IMR-90 (cell line): ENCODE data around the gene FLNA. TPM values are rescaled to one million over a fixed set of nuclear protein-coding genes. Genes with fewer than 3 reads are reported as not detected.
A peak's percentile ranks its signal among the peaks of the same experiment; 100 is the strongest.

Source experiments
- ATAC-seq: fragments of 200-7000 bp; cut with Tn5 transposase; 2 replicates; pipeline ENCODE4 v1.9.1; 2020; ENCODE audit warnings: low read depth, mild to moderate bottlenecking, moderate library complexity
- BruUV-seq: library from RNA; stranded (reverse); fragments of 400-500 nt; replicated peaks from 2 replicates; lab custom pipeline; 2021; lab: Mats Ljungman, UMichigan
- CTCF ChIA-PET: fragments of 300-600 bp; formaldehyde crosslinking; extraction: SDS; loops from one replicate; lab custom pipeline; 2021; ENCODE audit warnings: antibody characterized with exemption; lab: Yijun Ruan, JAX
- POLR2A ChIA-PET: fragments of 300-600 bp; sonication (Branson Sonifier 250); formaldehyde crosslinking; loops from one replicate; lab custom pipeline; 2022; ENCODE audit warnings: antibody characterized with exemption; ENCODE audit not compliant: unreplicated experiment; lab: Charles Lee
- DNase-seq: peaks from one replicate; pipeline ENCODE4 v3.0.0; 2013
- H2AFZ ChIP-seq: replicated peaks from 2 replicates; pipeline ENCODE3; 2013; ENCODE audit warnings: low read length, mild to moderate bottlenecking; ENCODE audit not compliant: poor library complexity
- H2AK5ac ChIP-seq: 2 replicates; pipeline ENCODE4 v1.6.1; 2013; ENCODE audit warnings: low read depth, low read length, inconsistent platforms
- H2AK9ac ChIP-seq: replicated peaks from 2 replicates; pipeline ENCODE3; 2013; ENCODE audit warnings: mild to moderate bottlenecking, low read depth, low read length, moderate library complexity; ENCODE audit not compliant: poor library complexity
- H2BK120ac ChIP-seq: 2 replicates; pipeline ENCODE4 v1.6.1; 2013; ENCODE audit warnings: low read depth, low read length, inconsistent platforms
- H2BK15ac ChIP-seq: 3 replicates; pipeline ENCODE4 v1.6.1; 2013; ENCODE audit warnings: low read depth, low read length, inconsistent platforms
- H2BK20ac ChIP-seq: 2 replicates; pipeline ENCODE4 v1.6.1; 2013; ENCODE audit warnings: low read depth, mild to moderate bottlenecking, inconsistent platforms, low read length, moderate library complexity
- H2BK5ac ChIP-seq: 2 replicates; pipeline ENCODE4 v1.6.1; 2013; ENCODE audit warnings: mild to moderate bottlenecking, low read depth, low read length, inconsistent platforms; ENCODE audit not compliant: poor library complexity, severe bottlenecking
- H3K14ac ChIP-seq: replicated peaks from 2 replicates; pipeline ENCODE4 v1.6.1; 2013; ENCODE audit warnings: low read depth, low read length, inconsistent platforms
- H3K18ac ChIP-seq: 2 replicates; pipeline ENCODE4 v1.6.1; 2013; ENCODE audit warnings: low read depth, low read length, control low read depth
- H3K23ac ChIP-seq: 2 replicates; pipeline ENCODE4 v1.6.1; 2013; ENCODE audit warnings: low read depth, low read length, inconsistent platforms
- H3K27ac ChIP-seq: 2 replicates; pipeline ENCODE4 v1.5.1; 2013; ENCODE audit warnings: mild to moderate bottlenecking, control low read depth, low read length; ENCODE audit not compliant: insufficient read depth
- H3K27me3 ChIP-seq: 2 replicates; pipeline ENCODE4 v1.6.1; 2013; ENCODE audit warnings: low read length; ENCODE audit not compliant: control insufficient read depth, insufficient read depth
- H3K36me3 ChIP-seq: 2 replicates; pipeline ENCODE4 v1.6.1; 2013; ENCODE audit warnings: low read length, mixed read lengths; ENCODE audit not compliant: control insufficient read depth, insufficient read depth
- H3K4ac ChIP-seq: 2 replicates; pipeline ENCODE4 v1.6.1; 2013; ENCODE audit warnings: low read depth, low read length, inconsistent platforms
- H3K4me1 ChIP-seq: 2 replicates; pipeline ENCODE4 v1.6.1; 2013; ENCODE audit warnings: low read length, mixed read lengths; ENCODE audit not compliant: control insufficient read depth, insufficient read depth
- H3K4me2 ChIP-seq: 2 replicates; pipeline ENCODE4 v1.6.1; 2013; ENCODE audit warnings: low read depth, mild to moderate bottlenecking, control low read depth, low read length, moderate library complexity
- H3K4me3 ChIP-seq: 2 replicates; pipeline ENCODE4 v1.5.1; 2013; ENCODE audit warnings: low read depth, mild to moderate bottlenecking, control low read depth, low read length, moderate library complexity; ENCODE audit not compliant: insufficient read depth
- H3K56ac ChIP-seq: 2 replicates; pipeline ENCODE4 v1.6.1; 2013; ENCODE audit warnings: low read length, inconsistent platforms; ENCODE audit not compliant: insufficient read depth; ENCODE audit errors: extremely low read depth
- H3K79me1 ChIP-seq, 2 experiments: 2 replicates each; pipeline ENCODE4 v1.6.1; 2013; ENCODE audit warnings: low read length in 2 of 2, inconsistent platforms in 1 of 2, low read depth in 1 of 2
- H3K9ac ChIP-seq: 2 replicates; pipeline ENCODE4 v1.6.1; 2013; ENCODE audit warnings: low read depth, low read length, control low read depth
- H3K9me1 ChIP-seq: 2 replicates; pipeline ENCODE4 v1.6.1; 2013; ENCODE audit warnings: low read length, inconsistent platforms; ENCODE audit not compliant: insufficient read depth
- H3K9me3 ChIP-seq: 2 replicates; pipeline ENCODE4 v1.6.1; 2013; ENCODE audit warnings: low read length; ENCODE audit not compliant: control insufficient read depth, insufficient read depth
- H4K20me1 ChIP-seq: 2 replicates; pipeline ENCODE4 v1.6.1; 2013; ENCODE audit warnings: low read length, inconsistent platforms; ENCODE audit not compliant: insufficient read depth
- H4K5ac ChIP-seq: 2 replicates; pipeline ENCODE4 v1.6.1; 2013; ENCODE audit warnings: mild to moderate bottlenecking, low read depth, low read length, control low read depth
- H4K8ac ChIP-seq, 2 experiments: 2 replicates each; pipeline ENCODE4 v1.6.1; 2013; ENCODE audit warnings: low read depth in 2 of 2, low read length in 2 of 2, control low read depth in 1 of 2, inconsistent platforms in 1 of 2
- H4K91ac ChIP-seq: 2 replicates; pipeline ENCODE4 v1.6.1; 2013; ENCODE audit warnings: low read depth, low read length, inconsistent platforms; ENCODE audit not compliant: insufficient read depth
- MAFK ChIP-seq: IDR thresholded peaks from 2 replicates; pipeline ENCODE4 v1.6.1; 2012; ENCODE audit warnings: low read depth, low read length, improper control_type of control experiment
- POLR2A ChIP-seq: IDR thresholded peaks from 2 replicates; pipeline ENCODE4 v1.6.1; 2012; ENCODE audit warnings: mild to moderate bottlenecking, low read depth, low read length
- RCOR1 ChIP-seq: IDR thresholded peaks from 2 replicates; pipeline ENCODE4 v1.6.1; 2012; ENCODE audit warnings: mild to moderate bottlenecking, low read length, improper control_type of control experiment; ENCODE audit not compliant: insufficient replicate concordance
- SMC3 ChIP-seq: fragments of 150-350 bp; IDR thresholded peaks from 2 replicates; pipeline ENCODE4 v1.6.1; 2016; ENCODE audit warnings: low read depth, mild to moderate bottlenecking, antibody characterized with exemption, low read length, moderate library complexity
- WGBS, 2 experiments: methylation state at CpG; one replicate each; pipeline versions ENCODE4 v1.1.5 to v1.1.7; 2013; ENCODE audit warnings: missing lambda C conversion rate in 2 of 2; ENCODE audit not compliant: insufficient read length in 1 of 2; ENCODE audit errors: extremely low coverage in 2 of 2; 5-methylcytosine and 5-hydroxymethylcytosine counted together
- dilution Hi-C: fragments of 300-500 bp; cut with HindIII; formaldehyde crosslinking; loops from one replicate; pipeline ENCODE4 v1.14.3; 2018; ENCODE audit warnings: low sequenced_read_pairs; ENCODE audit not compliant: unreplicated experiment
- in situ Hi-C: fragments of 300-500 bp; cut with MboI; formaldehyde crosslinking; loops from 3 replicates; pipeline ENCODE4 v1.14.3; 2019; ENCODE audit warnings: low sequenced_read_pairs, inconsistent platforms, mixed read lengths
- intact Hi-C: fragments of 100-400 bp; cut with micrococcal nuclease; formaldehyde crosslinking; loops from 2 replicates; pipeline ENCODE4 v1.10.0; 2022
- polyA plus RNA-seq, 3 experiments: library from polyadenylated mRNA; depleted of rRNA; stranded (reverse); fragments of >200 nt; gene quantifications; 2 replicates each; pipeline ENCODE4 v1.2.3, GENCODE V29; 2012; ENCODE audit warnings: low replicate concordance in 1 of 3
- total RNA-seq: library from RNA; depleted of rRNA; stranded (reverse); fragments of >200 nt; gene quantifications from 2 replicates; pipeline ENCODE4 v1.2.3, GENCODE V29; 2012

Gene FLNA
- total and polyA plus RNA-seq, 2 of the 4 experiments (the other 2 are of a cell fraction), result 1,356 to 1,357 TPM

DNA sequence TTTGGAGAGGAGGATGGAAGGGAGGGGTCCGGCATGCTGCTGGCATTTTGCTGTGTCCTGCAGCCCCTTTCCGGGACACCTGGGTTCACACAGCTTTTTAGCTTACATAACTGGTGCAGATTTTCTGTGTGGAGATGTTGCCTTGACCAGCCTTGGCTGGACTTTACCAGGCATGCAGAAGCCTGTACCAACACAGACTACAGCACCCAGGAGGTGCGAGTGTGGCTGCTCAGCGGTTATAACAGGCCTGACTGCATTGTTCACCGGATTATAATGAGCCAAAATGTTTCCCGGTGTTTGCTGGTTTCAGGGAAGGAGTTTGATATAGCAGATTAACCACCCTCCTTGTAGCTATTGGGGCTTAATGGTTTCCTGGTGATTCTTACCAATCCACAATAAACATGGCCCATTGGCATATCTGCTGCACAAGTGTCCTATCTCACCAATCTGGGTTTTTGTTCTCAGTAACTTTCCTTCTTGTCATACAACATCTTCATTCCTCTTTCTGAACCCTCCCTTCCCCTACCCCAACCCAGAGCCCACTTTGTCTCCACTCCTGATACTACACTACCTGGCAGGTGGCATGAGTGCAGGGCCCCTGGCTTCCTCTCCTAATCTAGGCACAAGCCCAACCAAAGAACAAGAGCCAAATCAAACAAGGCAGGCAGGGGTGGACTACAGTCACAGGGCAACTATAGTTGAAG lies 27.6 kb upstream of the FLNA start:
- no peak overlapping the region for H3K4me3 ChIP-seq
- H3K18ac ChIP-seq, result no peak overlapping the region
- H3K9ac ChIP-seq, result no peak overlapping the region
- whole genome bisulfite sequencing, 2 experiments, result no CpG with 5 or more reads among the region's 6 CpGs
- no peaks in the 10 kb centered on the region for H3K9me1 ChIP-seq
- H3K27me3 ChIP-seq, result no peaks in the 10 kb centered on the region
- no peak for TF ChIP-seq SMC3
- TF ChIP-seq RCOR1, result no peak
- no peak for TF ChIP-seq MAFK
- peak; percentile 24; the same call in 1 of the 2 replicates for TF ChIP-seq POLR2A
- H2BK15ac ChIP-seq, result no peak overlapping the region
- H3K23ac ChIP-seq, result no peak overlapping the region
- H2AFZ ChIP-seq, result no peak overlapping the region
- H2AK5ac ChIP-seq, result no peak overlapping the region
- H3K36me3 ChIP-seq, result peaks cover 21% of the 10 kb centered on the region
- no peak overlapping the region for H2BK20ac ChIP-seq
- H4K5ac ChIP-seq, result no peak overlapping the region
- H3K79me1 ChIP-seq, result peaks cover 4 to 22% of the 10 kb centered on the region in 2 experiments; a peak in 3 of 4 replicates
- intact Hi-C loops, result no loop called here
- H3K27ac ChIP-seq, result no peak overlapping the region
- H4K91ac ChIP-seq, result no peak overlapping the region
- dilution Hi-C loops, result no loop called here
- no peak for ATAC-seq
- no peak overlapping the region for H3K14ac ChIP-seq
- no peaks in the 10 kb centered on the region for H3K9me3 ChIP-seq
- H3K56ac ChIP-seq, result no peak overlapping the region
- no peak overlapping the region for H4K8ac ChIP-seq
- DNase-seq, result peak; percentile 33
- H2BK120ac ChIP-seq, result no peak overlapping the region
- in situ Hi-C loops, result no loop called here
- ChIA-PET POLR2A (interaction anchor here (0.6 kb wide), 1 partner anchor 144 kb away, joined by 7 read pairs; no protein-coding TSS in a partner anchor), CTCF (no interaction called here)
- peaks cover 44% of the 10 kb centered on the region for H4K20me1 ChIP-seq
- H2BK5ac ChIP-seq, result no peak overlapping the region
- H2AK9ac ChIP-seq, result no peak overlapping the region
- no peak overlapping the region for H3K4me2 ChIP-seq
- no peak overlapping the region for H3K4ac ChIP-seq
- 0 out of 2 replicates have a peak, but pooled peaks cover 2% of the 10 kb centered on the region for H3K4me1 ChIP-seq
- TSS peak; percentile 95 for BruUV-seq
